CD14-positive monocyte (primary cell): ENCODE data around the gene NELL1. TPM values are rescaled to one million over a fixed set of nuclear protein-coding genes. Genes with fewer than 3 reads are reported as not detected.

Source experiments
- DNase-seq, 3 donors: peaks; one replicate each; pipeline ENCODE4 v3.0.0-alpha.2; 2011 to 2022
- H2AFZ ChIP-seq: 2 replicates; pipeline ENCODE4 v1.6.0; 2012; ENCODE audit warnings: mild to moderate bottlenecking, low read depth, low read length, inconsistent platforms; ENCODE audit not compliant: insufficient read depth, poor library complexity, severe bottlenecking
- H3K27ac ChIP-seq, 2 donors: 1 replicate in 1 of 2; 2 replicates in 1 of 2; pipeline ENCODE4 v1.5.1; 2012 to 2013; ENCODE audit warnings: low read length in 2 of 2, control low read depth in 1 of 2, inconsistent platforms in 1 of 2, low read depth in 1 of 2, mild to moderate bottlenecking in 1 of 2
- H3K27me3 ChIP-seq, 2 donors: one replicate each; pipeline versions ENCODE4 v1.6.0 to v1.6.1; 2011 to 2013; ENCODE audit warnings: low read length in 2 of 2; ENCODE audit not compliant: control insufficient read depth in 2 of 2, insufficient read depth in 2 of 2
- H3K36me3 ChIP-seq, 2 donors: replicated peaks in 1 of 2; 1 replicate in 1 of 2; 2 replicates in 1 of 2; pipeline versions ENCODE4 v1.5.1 to v1.6.1; 2012 to 2013; ENCODE audit warnings: low read length in 2 of 2, control low read depth in 1 of 2, inconsistent platforms in 1 of 2, mild to moderate bottlenecking in 1 of 2; ENCODE audit not compliant: insufficient read depth in 2 of 2, control insufficient read depth in 1 of 2
- H3K4me1 ChIP-seq, 2 donors: 1 replicate in 1 of 2; 2 replicates in 1 of 2; pipeline versions ENCODE4 v1.5.1 to v1.6.1; 2012 to 2013; ENCODE audit warnings: low read length in 2 of 2, control low read depth in 1 of 2, inconsistent platforms in 1 of 2, mild to moderate bottlenecking in 1 of 2, moderate library complexity in 1 of 2; ENCODE audit not compliant: insufficient read depth in 2 of 2, control insufficient read depth in 1 of 2
- H3K4me2 ChIP-seq: replicated peaks from 2 replicates; pipeline ENCODE3; 2012; ENCODE audit warnings: low read length, moderate library complexity, mild to moderate bottlenecking; ENCODE audit not compliant: poor library complexity, severe bottlenecking; ENCODE audit errors: extremely low read depth
- H3K4me3 ChIP-seq, 3 experiments: fragments of 200-600 bp in 1 of 3; sonication (generic) in 1 of 3; replicated peaks in 1 of 3; 1 replicate in 2 of 3; 2 replicates in 1 of 3; pipeline ENCODE4 v1.5.1; 2011 to 2013; ENCODE audit warnings: low read length in 3 of 3, mild to moderate bottlenecking in 3 of 3, control low read depth in 2 of 3, low read depth in 2 of 3, inconsistent platforms in 1 of 3, moderate library complexity in 1 of 3
- H3K79me2 ChIP-seq: 2 replicates; pipeline ENCODE4 v1.6.0; 2012; ENCODE audit warnings: mild to moderate bottlenecking, control low read depth, inconsistent platforms, low read length, moderate library complexity; ENCODE audit not compliant: insufficient read depth
- H3K9ac ChIP-seq: 2 replicates; pipeline ENCODE4 v1.6.0; 2017; ENCODE audit warnings: low read length, mild to moderate bottlenecking; ENCODE audit not compliant: insufficient read depth, poor library complexity, severe bottlenecking
- H3K9me3 ChIP-seq, 2 donors: replicated peaks in 1 of 2; 1 replicate in 1 of 2; 2 replicates in 1 of 2; pipeline versions ENCODE4 v1.5.1 to v1.6.1; 2012 to 2013; ENCODE audit warnings: low read length in 2 of 2, control low read depth in 1 of 2; ENCODE audit not compliant: control insufficient read depth in 1 of 2, insufficient read depth in 1 of 2
- H4K20me1 ChIP-seq: 2 replicates; pipeline ENCODE4 v1.6.0; 2012; ENCODE audit warnings: mild to moderate bottlenecking, low read length, control low read depth, moderate library complexity; ENCODE audit not compliant: insufficient read depth
- H3K27ac Mint-ChIP-seq, 7 donors: one replicate each; pipeline ENCODE4 v1.8.0; 2020; ENCODE audit warnings: mild to moderate bottlenecking in 7 of 7, mixed read lengths in 7 of 7, moderate library complexity in 6 of 7, inconsistent platforms in 2 of 7
- H3K27me3 Mint-ChIP-seq, 3 donors: one replicate each; pipeline ENCODE4 v1.8.0; 2021 to 2022; ENCODE audit warnings: low read depth in 3 of 3, mild to moderate bottlenecking in 3 of 3, mixed read lengths in 3 of 3, moderate library complexity in 3 of 3, inconsistent platforms in 1 of 3
- H3K36me3 Mint-ChIP-seq, 2 donors: one replicate each; pipeline ENCODE4 v1.8.0; 2020; ENCODE audit warnings: mixed read lengths in 2 of 2, inconsistent platforms in 1 of 2, mild to moderate bottlenecking in 1 of 2
- H3K4me1 Mint-ChIP-seq: one replicate; pipeline ENCODE4 v1.8.0; 2020; ENCODE audit warnings: mild to moderate bottlenecking, mixed read lengths
- H3K4me3 Mint-ChIP-seq, 2 donors: one replicate each; pipeline ENCODE4 v1.8.0; 2020; ENCODE audit warnings: mild to moderate bottlenecking in 2 of 2, mixed read lengths in 2 of 2, moderate library complexity in 1 of 2
- H3K9me3 Mint-ChIP-seq, 7 donors: one replicate each; pipeline ENCODE4 v1.8.0; 2020 to 2022; ENCODE audit warnings: mixed read lengths in 7 of 7, mild to moderate bottlenecking in 6 of 7, moderate library complexity in 6 of 7, inconsistent platforms in 2 of 7
- CTCF ChIP-seq: fragments of 200-600 bp; IDR thresholded peaks from one replicate; pipeline ENCODE4 v1.8.0; 2022; ENCODE audit warnings: antibody characterized with exemption, mild to moderate bottlenecking
- WGBS: methylation state at CpG from one replicate; pipeline ENCODE4 v1.1.5; 2013; ENCODE audit warnings: missing lambda C conversion rate; ENCODE audit not compliant: insufficient coverage; 5-methylcytosine and 5-hydroxymethylcytosine counted together
- intact Hi-C, 2 donors: fragments of 100-400 bp; cut with micrococcal nuclease; formaldehyde crosslinking; loops; one replicate each; pipeline versions ENCODE4 v1.15.0 to v1.15.1; 2023
- polyA plus RNA-seq, 3 donors: library from polyadenylated mRNA; depleted of rRNA in 1 of 3; unstranded in 2 of 3; stranded (reverse) in 1 of 3; fragments of 300-500 nt in 2 of 3; fragments of >200 nt in 1 of 3; fragmentation: Illumina TruSeq in 2 of 3; gene quantifications; 1 replicate in 2 of 3; 2 replicates in 1 of 3; pipeline ENCODE4 v1.2.3, GENCODE V29; 2012 to 2021

NELL1 gene
- polyA plus RNA-seq, 3 donors, result not detected

- H3K27ac Mint-ChIP-seq, result peak overlapping the region in 1 of 7 donors; percentile 16
- H3K9me3 Mint-ChIP-seq, result peaks cover 0 to 8% (median 3%) of the 10 kb centered on the region in 7 donors
- H3K27me3 Mint-ChIP-seq, result peaks cover 0 to 2% (median 0%) of the 10 kb centered on the region in 3 donors
- Histone ChIP-seq H3K9me3 (peaks cover 0 to 7% of the 10 kb centered on the region in 2 donors), H3K79me2 (no peaks in the 10 kb centered on the region), H3K4me2 (no peak overlapping the region), H4K20me1 (no peaks in the 10 kb centered on the region), H3K27ac (no peak overlapping the region), H3K4me1 (no peaks in the 10 kb centered on the region), H3K4me3 (no peak overlapping the region), H3K9ac (no peak overlapping the region), H3K27me3 (no peaks in the 10 kb centered on the region), H3K36me3 (no peaks in the 10 kb centered on the region), H2AFZ (no peak overlapping the region)
- H3K4me3 Mint-ChIP-seq, result no peak overlapping the region
- intact Hi-C loops, result no loop called here
- no peaks in the 10 kb centered on the region for H3K4me1 Mint-ChIP-seq
- no peaks in the 10 kb centered on the region for H3K36me3 Mint-ChIP-seq
- WGBS, result 100% methylated on average over 2 of the region's 2 CpGs
- no peak for DNase-seq
- no peak for TF ChIP-seq CTCF
Observed at GRCh38 chr11:21446939-21447590, 777.7 kb downstream of the NELL1 start.

GRCh38 chr11:21447871-21448270 lies 778.5 kb downstream of the NELL1 start:
- whole genome bisulfite sequencing, result no CpG with 5 or more reads among the region's 3 CpGs
- DNase-seq, result no peak
- H3K27ac ChIP-seq, result no peak overlapping the region
- H3K79me2 ChIP-seq, result no peaks in the 10 kb centered on the region
- H3K27me3 Mint-ChIP-seq, result peaks cover 0 to 2% (median 0%) of the 10 kb centered on the region in 3 donors
- H3K4me3 Mint-ChIP-seq, result no peak overlapping the region
- H3K27ac Mint-ChIP-seq, result no peak overlapping the region
- peaks cover 0 to 8% (median 3%) of the 10 kb centered on the region in 7 donors for H3K9me3 Mint-ChIP-seq
- no peak overlapping the region for H2AFZ ChIP-seq
- no peaks in the 10 kb centered on the region for H3K36me3 ChIP-seq
- no peaks in the 10 kb centered on the region for H4K20me1 ChIP-seq
- no peaks in the 10 kb centered on the region for H3K36me3 Mint-ChIP-seq
- no peaks in the 10 kb centered on the region for H3K27me3 ChIP-seq
- H3K4me2 ChIP-seq, result no peak overlapping the region
- intact Hi-C loops, result no loop called here
- H3K9me3 ChIP-seq, result peaks cover 0 to 7% of the 10 kb centered on the region in 2 donors
- TF ChIP-seq CTCF, result no peak
- no peaks in the 10 kb centered on the region for H3K4me1 ChIP-seq
- H3K4me1 Mint-ChIP-seq, result no peaks in the 10 kb centered on the region
- H3K4me3 ChIP-seq, result no peak overlapping the region
- no peak overlapping the region for H3K9ac ChIP-seq
